ENCODE data around the gene RANBP10.
"Not testable (repeated sequence)": the region's sequence is repeated elsewhere in the genome, so short reads cannot be mapped to it uniquely, and the experiment has no call there.

The RANBP10 gene

GRCh38 chr16:67806428-67807147 is at the start of gene RANBP10, which contains the start of gene TSNAXIP1:
Gene RANBP10, minus strand, starts transcription at chr16:67806560. Its CDS starts 24 bp downstream, at chr16:67806536.
Gene TSNAXIP1, plus strand, starts transcription at chr16:67806889. Its CDS starts 261 bp downstream, at chr16:67807150.
- peak; percentile 98 for DNase-seq (ENCODE audit: low read depth, low spot score)

GRCh38 chr16:67855789-67856188 is 49.4 kb upstream of the RANBP10 start:
- DNase-seq (ENCODE audit: low read depth, low spot score), result no peak

GRCh38 chr16:67853670-67854069 is 47.3 kb upstream of the RANBP10 start:
- DNase-seq (ENCODE audit: low read depth, low spot score), result no peak

- DNase-seq (ENCODE audit: low read depth, low spot score), result no peak
Observed at GRCh38 chr16:67848118-67848517, 41.8 kb upstream of the RANBP10 start.

- DNase-seq (ENCODE audit: low read depth, low spot score), result no peak
Observed at GRCh38 chr16:67847064-67847861, 40.9 kb upstream of the RANBP10 start, which contains the start of gene CENPT. Gene CENPT, minus strand, starts transcription at chr16:67847693. Its CDS starts 13,834 bp downstream, at chr16:67833859.

GRCh38 chr16:67846320-67847063 is 40.1 kb upstream of the RANBP10 start, which contains the start of gene NUTF2:
Gene NUTF2, plus strand, starts transcription at chr16:67846933. Its CDS starts 18,198 bp downstream, at chr16:67865131.
- DNase-seq (ENCODE audit: low read depth, low spot score), result peak; percentile 82

GRCh38 chr16:67846063-67846319 is 39.6 kb upstream of the RANBP10 start:
- DNase-seq (ENCODE audit: low read depth, low spot score), result no peak

GRCh38 chr16:67845291-67846062 is 39.1 kb upstream of the RANBP10 start:
- DNase-seq (ENCODE audit: low read depth, low spot score), result no peak

GRCh38 chr16:67844497-67844896 is 38.1 kb upstream of the RANBP10 start:
- DNase-seq (ENCODE audit: low read depth, low spot score), result no peak

GRCh38 chr16:67843343-67843765 is 37.0 kb upstream of the RANBP10 start:
- DNase-seq (ENCODE audit: low read depth, low spot score), result no peak

GRCh38 chr16:67842509-67843342 is 36.4 kb upstream of the RANBP10 start:
- no peak for DNase-seq (ENCODE audit: low read depth, low spot score)

GRCh38 chr16:67841816-67842508 is 35.6 kb upstream of the RANBP10 start, which contains the start of gene THAP11:
Gene THAP11, plus strand, starts transcription at chr16:67842320. Its CDS starts 235 bp downstream, at chr16:67842555.
- peak; percentile 87 for DNase-seq (ENCODE audit: low read depth, low spot score)

GRCh38 chr16:67841198-67841815 is 34.9 kb upstream of the RANBP10 start:
- DNase-seq (ENCODE audit: low read depth, low spot score), result no peak

GRCh38 chr16:67837811-67838210 is 31.5 kb upstream of the RANBP10 start:
- no peak for DNase-seq (ENCODE audit: low read depth, low spot score)

GRCh38 chr16:67837190-67837589 is 30.8 kb upstream of the RANBP10 start:
- DNase-seq (ENCODE audit: low read depth, low spot score), result not testable (repeated sequence)

- DNase-seq (ENCODE audit: low read depth, low spot score), result no peak
Observed at GRCh38 chr16:67834242-67834614, 27.9 kb upstream of the RANBP10 start.

- peak; percentile 72 for DNase-seq (ENCODE audit: low read depth, low spot score)
Observed at GRCh38 chr16:67833415-67834241, 27.3 kb upstream of the RANBP10 start.

GRCh38 chr16:67833030-67833414 is 26.7 kb upstream of the RANBP10 start:
- no peak for DNase-seq (ENCODE audit: low read depth, low spot score)

All from brain pericyte (primary cell).